CD4-positive, alpha-beta T cell (primary cell): Measurements from ENCODE around the gene PTBP3. TPM values are rescaled to one million over a fixed set of nuclear protein-coding genes. Genes with fewer than 3 reads are reported as not detected.

Experiments
- ATAC-seq: fragments of 200-7000 bp; cut with Tn5 transposase; one replicate; pipeline ENCODE4 v1.10.0; 2022; ENCODE audit warnings: mild to moderate bottlenecking; ENCODE audit not compliant: poor library complexity
- CTCF ChIA-PET: fragments of 350-600 bp; sonication (Branson Sonifier 250); formaldehyde crosslinking; loops from one replicate; lab custom pipeline; 2021; ENCODE audit warnings: antibody characterized with exemption, inconsistent platforms; lab: Charles Lee
- POLR2A ChIA-PET: fragments of 350-600 bp; sonication (Branson Sonifier 250); formaldehyde crosslinking; loops from one replicate; lab custom pipeline; 2021; ENCODE audit warnings: antibody characterized with exemption, inconsistent platforms; lab: Charles Lee
- DNase-seq, 14 experiments: peaks; one replicate each; pipeline ENCODE4 v3.0.0-alpha.2; 2013 to 2020; ENCODE audit warnings: mixed read lengths in 2 of 14
- H3K27ac ChIP-seq, 2 donors: one replicate each; pipeline versions ENCODE4 v1.5.1 to v1.7.0; 2013; ENCODE audit warnings: low read length in 2 of 2, low read depth in 1 of 2, mild to moderate bottlenecking in 1 of 2
- H3K27me3 ChIP-seq, 2 experiments: 1 replicate in 1 of 2; 2 replicates in 1 of 2; pipeline versions ENCODE4 v1.6.1 to v1.7.0; 2013; ENCODE audit warnings: low read length in 2 of 2, control low read depth in 1 of 2, mild to moderate bottlenecking in 1 of 2, moderate library complexity in 1 of 2; ENCODE audit not compliant: insufficient read depth in 2 of 2, control insufficient read depth in 1 of 2
- H3K36me3 ChIP-seq: one replicate; pipeline ENCODE4 v1.6.1; 2013; ENCODE audit warnings: low read length, control low read depth; ENCODE audit not compliant: insufficient read depth
- H3K4me1 ChIP-seq: one replicate; pipeline ENCODE4 v1.6.1; 2013; ENCODE audit warnings: low read length, control low read depth; ENCODE audit not compliant: insufficient read depth
- H3K4me3 ChIP-seq: one replicate; pipeline ENCODE4 v1.5.1; 2013; ENCODE audit warnings: mild to moderate bottlenecking, low read length, moderate library complexity
- H3K9me3 ChIP-seq, 2 experiments: 1 replicate in 1 of 2; 2 replicates in 1 of 2; pipeline versions ENCODE4 v1.6.1 to v1.7.0; 2013; ENCODE audit warnings: low read length in 2 of 2, mild to moderate bottlenecking in 2 of 2, control low read depth in 1 of 2, moderate library complexity in 1 of 2; ENCODE audit not compliant: control insufficient read depth in 1 of 2, insufficient read depth in 1 of 2
- H3K27ac Mint-ChIP-seq: one replicate; pipeline ENCODE4 v1.8.0; 2020; ENCODE audit warnings: mixed read lengths
- H3K27me3 Mint-ChIP-seq: one replicate; pipeline ENCODE4 v1.8.0; 2021; ENCODE audit warnings: mixed read lengths
- H3K36me3 Mint-ChIP-seq: one replicate; pipeline ENCODE4 v1.8.0; 2021; ENCODE audit warnings: low read depth, mixed read lengths
- H3K4me1 Mint-ChIP-seq: one replicate; pipeline ENCODE4 v1.8.0; 2021; ENCODE audit warnings: low read depth, mixed read lengths
- H3K4me3 Mint-ChIP-seq: one replicate; pipeline ENCODE4 v1.8.0; 2020; ENCODE audit warnings: mild to moderate bottlenecking, mixed read lengths
- H3K9me3 Mint-ChIP-seq: one replicate; pipeline ENCODE4 v1.8.0; 2020; ENCODE audit warnings: mixed read lengths
- intact Hi-C, 2 experiments: fragments of 100-400 bp; cut with DNase I in 1 of 2; cut with micrococcal nuclease in 1 of 2; formaldehyde crosslinking; loops; one replicate each; pipeline versions ENCODE4 v1.15.1 to v1.9.0; 2023 to 2025; cut with DNase I, micrococcal nuclease
- total RNA-seq, 174 experiments: library from RNA in 2 of 174; stranded (reverse) in 2 of 174; gene quantifications; one replicate each; pipeline ENCODE4 v1.2.3 and lab custom pipeline; 2021 to 2026
- TF ChIP-seq, protein P1 (sequence below): fragments of 200-600 bp; IDR thresholded peaks from one replicate; pipeline ENCODE4 v1.8.0; 2022; ENCODE audit warnings: antibody characterized with exemption, mild to moderate bottlenecking

PTBP3 gene
- total RNA-seq, 2 experiments from 2014 or later: 100.0 to 110 TPM

DNA sequence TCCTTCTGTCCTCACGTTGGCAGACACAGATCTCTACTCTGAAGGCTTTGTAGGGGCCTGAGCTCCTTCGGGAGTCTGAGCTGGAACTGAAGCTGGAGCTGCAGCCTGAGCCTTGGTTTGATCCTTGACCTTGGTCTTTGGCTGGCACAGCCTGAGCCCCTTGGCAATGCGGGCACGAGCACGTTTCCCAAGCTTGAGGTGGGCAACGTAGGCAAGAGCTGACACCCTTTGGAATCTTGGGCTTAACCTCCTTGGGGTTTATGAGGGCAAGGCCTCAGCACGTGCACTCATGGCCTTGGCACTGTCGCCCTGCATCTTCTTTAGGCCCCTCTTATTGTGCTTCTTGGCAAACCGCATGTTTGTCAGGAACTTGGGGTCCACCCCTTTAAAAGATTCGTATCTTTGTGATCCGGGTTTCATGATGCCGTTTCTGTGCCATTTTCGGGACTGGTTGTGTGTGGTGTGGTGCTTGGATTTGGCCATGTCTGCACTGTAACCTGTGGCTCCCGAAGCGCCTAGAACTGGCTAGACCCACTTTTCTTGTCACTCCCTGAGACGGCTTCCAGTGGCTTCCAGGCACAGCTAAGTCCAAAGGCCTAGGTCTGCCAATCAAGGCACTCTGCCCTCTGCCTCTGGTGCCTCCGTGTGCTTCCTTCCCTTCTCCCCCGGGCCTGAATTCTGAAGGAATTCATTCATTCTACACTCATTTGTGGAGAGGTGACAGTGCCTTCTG lies 159.8 kb downstream of the PTBP3 start:
- H3K36me3 Mint-ChIP-seq: no peaks in the 10 kb centered on the region
- TF ChIP-seq, protein P1, sequence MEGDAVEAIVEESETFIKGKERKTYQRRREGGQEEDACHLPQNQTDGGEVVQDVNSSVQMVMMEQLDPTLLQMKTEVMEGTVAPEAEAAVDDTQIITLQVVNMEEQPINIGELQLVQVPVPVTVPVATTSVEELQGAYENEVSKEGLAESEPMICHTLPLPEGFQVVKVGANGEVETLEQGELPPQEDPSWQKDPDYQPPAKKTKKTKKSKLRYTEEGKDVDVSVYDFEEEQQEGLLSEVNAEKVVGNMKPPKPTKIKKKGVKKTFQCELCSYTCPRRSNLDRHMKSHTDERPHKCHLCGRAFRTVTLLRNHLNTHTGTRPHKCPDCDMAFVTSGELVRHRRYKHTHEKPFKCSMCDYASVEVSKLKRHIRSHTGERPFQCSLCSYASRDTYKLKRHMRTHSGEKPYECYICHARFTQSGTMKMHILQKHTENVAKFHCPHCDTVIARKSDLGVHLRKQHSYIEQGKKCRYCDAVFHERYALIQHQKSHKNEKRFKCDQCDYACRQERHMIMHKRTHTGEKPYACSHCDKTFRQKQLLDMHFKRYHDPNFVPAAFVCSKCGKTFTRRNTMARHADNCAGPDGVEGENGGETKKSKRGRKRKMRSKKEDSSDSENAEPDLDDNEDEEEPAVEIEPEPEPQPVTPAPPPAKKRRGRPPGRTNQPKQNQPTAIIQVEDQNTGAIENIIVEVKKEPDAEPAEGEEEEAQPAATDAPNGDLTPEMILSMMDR: no peak
- peak overlapping the region; percentile 81 for H3K27ac Mint-ChIP-seq
- DNase-seq: no peak
- H3K9me3 ChIP-seq: no peaks in the 10 kb centered on the region
- ATAC-seq: no peak
- H3K9me3 Mint-ChIP-seq: no peaks in the 10 kb centered on the region
- no peaks in the 10 kb centered on the region for H3K36me3 ChIP-seq
- intact Hi-C loops: loop anchor here in 1 of 2 experiments (1.0 to 10.0 kb wide), 2 partner anchors 51 to 161 kb away; no protein-coding TSS in a partner anchor
- H3K4me3 ChIP-seq: peak overlapping the region; percentile 56
- peak overlapping the region; percentile 89 for H3K4me3 Mint-ChIP-seq
- H3K4me1 ChIP-seq: peaks cover 63% of the 10 kb centered on the region
- H3K27me3 ChIP-seq: no peaks in the 10 kb centered on the region
- H3K4me1 Mint-ChIP-seq: peaks cover 84% of the 10 kb centered on the region
- H3K27ac ChIP-seq: no peak overlapping the region
- ChIA-PET CTCF (no interaction called here), POLR2A (interaction anchor here (0.6 to 3.6 kb wide), 7 partner anchors 10 to 205 kb away, joined by 3 to 33 read pairs (median 3); partner anchors contain the start of genes HSDL2 and PTBP3)
- no peaks in the 10 kb centered on the region for H3K27me3 Mint-ChIP-seq

DNA sequence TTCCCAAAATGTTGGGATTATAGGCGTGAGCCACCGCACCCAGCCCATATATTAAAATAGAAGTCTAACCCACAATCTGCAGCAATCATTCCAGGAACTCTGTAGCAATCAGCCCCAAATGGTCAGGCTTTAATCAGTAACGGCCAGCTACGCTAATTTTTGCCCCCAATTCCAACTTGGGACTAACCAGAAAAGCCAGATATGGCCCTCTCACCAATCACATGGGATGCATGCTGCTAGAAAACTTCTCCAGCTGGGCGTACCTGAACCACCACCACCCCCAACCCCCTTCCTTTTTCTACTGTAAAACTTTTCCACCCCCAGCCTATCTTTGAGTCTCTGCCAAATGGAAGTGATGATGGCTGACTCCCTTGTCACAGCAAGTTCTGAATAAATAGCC lies 162.5 kb downstream of the PTBP3 start:
- ChIA-PET POLR2A (no interaction called here), CTCF (interaction anchor here (0.6 kb wide), 1 partner anchor 158 kb away, joined by 3 read pairs; no protein-coding TSS in a partner anchor)
- H3K36me3 Mint-ChIP-seq: no peaks in the 10 kb centered on the region
- H3K9me3 Mint-ChIP-seq: no peaks in the 10 kb centered on the region
- DNase-seq (no peak), ATAC-seq (no peak)
- TF ChIP-seq, protein P1: no peak
- H3K27ac Mint-ChIP-seq: no peak overlapping the region
- H3K36me3 ChIP-seq: no peaks in the 10 kb centered on the region
- H3K27ac ChIP-seq: no peak overlapping the region
- peaks cover 74% of the 10 kb centered on the region for H3K4me1 Mint-ChIP-seq
- no peaks in the 10 kb centered on the region for H3K9me3 ChIP-seq
- H3K27me3 Mint-ChIP-seq: no peaks in the 10 kb centered on the region
- no peaks in the 10 kb centered on the region for H3K27me3 ChIP-seq
- intact Hi-C loops: loop anchor here in 1 of 2 experiments (10.0 kb wide), 1 partner anchor 54 kb away; no protein-coding TSS in a partner anchor
- no peak overlapping the region for H3K4me3 Mint-ChIP-seq
- no peak overlapping the region for H3K4me3 ChIP-seq
- H3K4me1 ChIP-seq: peaks cover 52% of the 10 kb centered on the region

DNA sequence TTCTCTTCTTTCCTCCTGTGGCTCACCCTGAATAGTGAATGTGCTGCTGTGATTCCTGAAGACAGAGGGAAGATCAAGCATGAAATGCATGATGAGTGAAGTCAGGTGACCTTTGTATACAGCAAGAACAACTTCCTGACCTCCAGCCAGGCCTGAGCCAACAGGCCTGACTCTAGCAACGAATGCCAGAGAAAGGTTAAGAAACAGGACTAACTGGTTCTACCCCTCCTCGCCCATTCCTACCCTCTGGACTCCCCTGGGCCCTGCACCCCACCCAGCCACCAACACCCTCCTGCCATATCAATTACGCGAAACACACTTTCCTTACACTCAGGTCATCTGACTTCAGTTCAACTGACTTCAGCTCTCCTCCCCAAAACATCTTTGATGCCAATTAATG lies 163.2 kb downstream of the PTBP3 start:
- Mint-ChIP-seq H3K27me3 (no peaks in the 10 kb centered on the region), H3K9me3 (no peaks in the 10 kb centered on the region), H3K36me3 (no peaks in the 10 kb centered on the region), H3K27ac (no peak overlapping the region), H3K4me1 (peaks cover 67% of the 10 kb centered on the region), H3K4me3 (peak overlapping the region; percentile 49)
- H3K4me1 ChIP-seq: peaks cover 44% of the 10 kb centered on the region
- no peak overlapping the region for H3K4me3 ChIP-seq
- no peak for ATAC-seq
- H3K27ac ChIP-seq: no peak overlapping the region
- DNase-seq: no peak
- H3K27me3 ChIP-seq: no peaks in the 10 kb centered on the region
- ChIA-PET CTCF (no interaction called here), POLR2A (no interaction called here)
- intact Hi-C loops: loop anchor here in 1 of 2 experiments (10.0 kb wide), 1 partner anchor 55 kb away; no protein-coding TSS in a partner anchor
- TF ChIP-seq, protein P1: no peak
- no peaks in the 10 kb centered on the region for H3K36me3 ChIP-seq
- no peaks in the 10 kb centered on the region for H3K9me3 ChIP-seq
